Measurements from ENCODE around the gene NFAM1.

GRCh38 chr22:42340150-42340549 lies 92.1 kb downstream of the NFAM1 start:
- no peak for TF ChIP-seq POLR2A (IDR thresholded peaks at IDR 0.05)
- TF ChIP-seq, protein P1, sequence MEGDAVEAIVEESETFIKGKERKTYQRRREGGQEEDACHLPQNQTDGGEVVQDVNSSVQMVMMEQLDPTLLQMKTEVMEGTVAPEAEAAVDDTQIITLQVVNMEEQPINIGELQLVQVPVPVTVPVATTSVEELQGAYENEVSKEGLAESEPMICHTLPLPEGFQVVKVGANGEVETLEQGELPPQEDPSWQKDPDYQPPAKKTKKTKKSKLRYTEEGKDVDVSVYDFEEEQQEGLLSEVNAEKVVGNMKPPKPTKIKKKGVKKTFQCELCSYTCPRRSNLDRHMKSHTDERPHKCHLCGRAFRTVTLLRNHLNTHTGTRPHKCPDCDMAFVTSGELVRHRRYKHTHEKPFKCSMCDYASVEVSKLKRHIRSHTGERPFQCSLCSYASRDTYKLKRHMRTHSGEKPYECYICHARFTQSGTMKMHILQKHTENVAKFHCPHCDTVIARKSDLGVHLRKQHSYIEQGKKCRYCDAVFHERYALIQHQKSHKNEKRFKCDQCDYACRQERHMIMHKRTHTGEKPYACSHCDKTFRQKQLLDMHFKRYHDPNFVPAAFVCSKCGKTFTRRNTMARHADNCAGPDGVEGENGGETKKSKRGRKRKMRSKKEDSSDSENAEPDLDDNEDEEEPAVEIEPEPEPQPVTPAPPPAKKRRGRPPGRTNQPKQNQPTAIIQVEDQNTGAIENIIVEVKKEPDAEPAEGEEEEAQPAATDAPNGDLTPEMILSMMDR (IDR thresholded peaks at IDR 0.05) = no peak
